ENCODE results near the gene NLRC5. TPM values are rescaled to one million over a fixed set of nuclear protein-coding genes. Genes with fewer than 3 reads are reported as not detected.

NLRC5 gene
- total RNA-seq, 3 donors from 2014 or later, result 110 to 127 (median 113) TPM

DNA sequence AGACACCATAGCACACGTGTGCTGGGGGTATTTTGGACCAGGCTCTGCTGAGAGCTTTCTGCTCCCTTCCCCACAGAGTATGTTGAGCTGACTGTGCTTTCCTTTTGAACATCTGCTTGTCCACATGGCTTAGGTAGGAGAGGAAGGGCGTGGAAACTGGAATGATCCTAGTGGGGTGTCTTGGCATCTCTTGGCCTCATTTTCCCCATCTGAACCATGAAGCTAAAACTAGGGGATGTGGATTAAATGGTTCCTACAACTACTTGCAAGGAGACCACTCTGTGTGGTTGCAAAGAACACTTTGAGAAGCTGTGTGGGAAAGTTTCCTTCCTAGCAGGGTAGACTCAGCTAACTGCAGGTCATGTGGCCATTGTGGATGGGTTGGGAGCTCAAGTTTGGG, 6.7 kb upstream of the NLRC5 start:
- intact Hi-C loops (cut with DNase I, micrococcal nuclease), result no loop called here
- no peak for DNase-seq
- TF ChIP-seq, protein P1, sequence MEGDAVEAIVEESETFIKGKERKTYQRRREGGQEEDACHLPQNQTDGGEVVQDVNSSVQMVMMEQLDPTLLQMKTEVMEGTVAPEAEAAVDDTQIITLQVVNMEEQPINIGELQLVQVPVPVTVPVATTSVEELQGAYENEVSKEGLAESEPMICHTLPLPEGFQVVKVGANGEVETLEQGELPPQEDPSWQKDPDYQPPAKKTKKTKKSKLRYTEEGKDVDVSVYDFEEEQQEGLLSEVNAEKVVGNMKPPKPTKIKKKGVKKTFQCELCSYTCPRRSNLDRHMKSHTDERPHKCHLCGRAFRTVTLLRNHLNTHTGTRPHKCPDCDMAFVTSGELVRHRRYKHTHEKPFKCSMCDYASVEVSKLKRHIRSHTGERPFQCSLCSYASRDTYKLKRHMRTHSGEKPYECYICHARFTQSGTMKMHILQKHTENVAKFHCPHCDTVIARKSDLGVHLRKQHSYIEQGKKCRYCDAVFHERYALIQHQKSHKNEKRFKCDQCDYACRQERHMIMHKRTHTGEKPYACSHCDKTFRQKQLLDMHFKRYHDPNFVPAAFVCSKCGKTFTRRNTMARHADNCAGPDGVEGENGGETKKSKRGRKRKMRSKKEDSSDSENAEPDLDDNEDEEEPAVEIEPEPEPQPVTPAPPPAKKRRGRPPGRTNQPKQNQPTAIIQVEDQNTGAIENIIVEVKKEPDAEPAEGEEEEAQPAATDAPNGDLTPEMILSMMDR (IDR thresholded peaks at IDR 0.05), result no peak
- Histone ChIP-seq H3K9me3 (no peaks in the 10 kb centered on the region), H3K36me3 (ENCODE audit: low read depth) (no peaks in the 10 kb centered on the region), H3K4me3 (no peak overlapping the region), H3K4me1 (ENCODE audit: low read depth) (peaks cover 22% of the 10 kb centered on the region)
- no peak for ATAC-seq

DNA sequence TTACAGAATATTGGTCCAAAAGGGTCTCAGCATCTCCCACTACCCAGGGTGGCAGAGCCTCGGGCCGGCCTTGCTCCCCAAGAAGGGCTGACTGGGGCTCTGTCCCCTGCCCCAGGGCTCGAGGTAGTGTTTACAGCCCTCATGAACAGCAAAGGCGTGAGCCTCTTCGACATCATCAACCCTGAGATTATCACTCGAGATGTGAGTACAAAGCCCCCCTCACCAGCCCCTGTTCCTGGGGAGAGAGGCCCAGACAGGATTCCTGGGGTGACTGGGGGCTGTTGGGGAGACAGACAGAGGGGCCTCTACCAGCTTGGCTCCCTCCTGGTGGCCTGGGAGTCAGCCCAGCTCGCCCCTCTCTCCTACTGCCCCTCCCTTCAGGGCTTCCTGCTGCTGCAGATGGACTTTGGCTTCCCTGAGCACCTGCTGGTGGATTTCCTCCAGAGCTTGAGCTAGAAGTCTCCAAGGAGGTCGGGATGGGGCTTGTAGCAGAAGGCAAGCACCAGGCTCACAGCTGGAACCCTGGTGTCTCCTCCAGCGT, 6.1 kb upstream of the NLRC5 start:
- intact Hi-C loops (cut with DNase I, micrococcal nuclease), result no loop called here
- H3K36me3 ChIP-seq (ENCODE audit: low read depth), result no peaks in the 10 kb centered on the region
- no peak overlapping the region for H3K4me3 ChIP-seq
- ATAC-seq, result peak; percentile 88
- H3K4me1 ChIP-seq (ENCODE audit: low read depth), result peaks cover 25% of the 10 kb centered on the region
- H3K9me3 ChIP-seq, result no peaks in the 10 kb centered on the region
- TF ChIP-seq, protein P1 (IDR thresholded peaks at IDR 0.05), result no peak
- peak; percentile 78 to 79 (median 78) for DNase-seq

DNA sequence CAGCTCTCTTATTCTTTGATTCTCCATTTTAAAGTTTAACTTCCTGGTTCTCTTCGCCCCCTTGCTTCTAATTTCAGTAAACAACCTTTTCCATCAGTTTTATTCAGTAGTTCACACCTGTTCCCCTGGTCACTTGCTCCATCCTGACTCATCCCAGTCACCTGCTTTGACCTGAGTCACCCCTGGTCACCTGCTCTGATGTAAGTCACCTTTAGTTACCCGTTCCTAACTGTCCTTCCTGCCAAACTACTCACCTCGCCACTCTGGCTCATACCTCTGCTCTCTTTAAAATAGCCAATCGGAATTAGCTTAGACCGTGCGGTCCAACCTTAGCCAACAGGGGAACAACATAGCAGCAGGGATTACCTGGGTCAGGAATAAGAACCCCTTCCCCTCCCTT, 4.7 kb upstream of the NLRC5 start:
- no peak for ATAC-seq
- TF ChIP-seq, protein P1 (IDR thresholded peaks at IDR 0.05), result no peak
- DNase-seq, result no peak
- no peaks in the 10 kb centered on the region for H3K9me3 ChIP-seq
- H3K4me1 ChIP-seq (ENCODE audit: low read depth), result peaks cover 30% of the 10 kb centered on the region
- H3K4me3 ChIP-seq, result no peak overlapping the region
- no peaks in the 10 kb centered on the region for H3K36me3 ChIP-seq (ENCODE audit: low read depth)
- intact Hi-C loops (cut with DNase I, micrococcal nuclease), result no loop called here

DNA sequence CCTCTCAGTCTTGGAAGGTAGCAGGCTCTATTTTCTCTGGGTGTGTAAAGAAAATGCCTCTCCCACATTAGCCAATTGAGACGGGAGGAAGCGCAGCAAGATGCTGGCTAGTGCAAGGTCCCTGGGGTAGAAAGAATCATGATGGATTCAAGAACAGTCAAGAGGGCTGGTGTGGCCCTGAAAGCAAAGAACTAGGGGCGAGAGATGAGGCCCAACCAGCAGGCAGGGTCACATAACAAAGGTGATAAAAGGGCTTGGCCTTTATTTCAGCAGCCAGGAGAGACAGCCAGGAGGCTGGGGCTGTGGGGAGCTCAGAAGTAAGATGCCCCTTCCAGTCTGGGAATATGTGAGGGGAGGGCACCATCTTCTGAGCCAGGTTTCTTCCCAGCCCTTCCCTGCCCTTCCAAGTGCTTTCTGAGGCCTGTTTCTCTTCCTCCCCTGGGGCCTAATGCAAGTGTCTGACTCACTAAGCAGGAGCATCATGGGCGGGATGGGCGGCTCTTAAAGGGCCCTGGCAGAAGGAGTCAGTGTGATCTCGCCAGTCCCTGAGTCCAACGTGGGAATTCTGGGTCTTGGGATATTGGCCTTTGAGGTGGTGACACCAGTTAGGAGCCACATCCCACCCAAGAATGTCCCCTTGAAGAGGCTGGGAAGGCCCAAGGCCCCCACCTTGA, 3.9 kb upstream of the NLRC5 start:
- peak; percentile 70 to 83 (median 70) for DNase-seq
- peaks cover 34% of the 10 kb centered on the region for H3K4me1 ChIP-seq (ENCODE audit: low read depth)
- H3K9me3 ChIP-seq, result no peaks in the 10 kb centered on the region
- H3K36me3 ChIP-seq (ENCODE audit: low read depth), result no peaks in the 10 kb centered on the region
- ATAC-seq, result peak; percentile 64
- no peak overlapping the region for H3K4me3 ChIP-seq
- intact Hi-C loops (cut with DNase I, micrococcal nuclease), result no loop called here
- TF ChIP-seq, protein P1 (IDR thresholded peaks at IDR 0.05), result no peak

DNA sequence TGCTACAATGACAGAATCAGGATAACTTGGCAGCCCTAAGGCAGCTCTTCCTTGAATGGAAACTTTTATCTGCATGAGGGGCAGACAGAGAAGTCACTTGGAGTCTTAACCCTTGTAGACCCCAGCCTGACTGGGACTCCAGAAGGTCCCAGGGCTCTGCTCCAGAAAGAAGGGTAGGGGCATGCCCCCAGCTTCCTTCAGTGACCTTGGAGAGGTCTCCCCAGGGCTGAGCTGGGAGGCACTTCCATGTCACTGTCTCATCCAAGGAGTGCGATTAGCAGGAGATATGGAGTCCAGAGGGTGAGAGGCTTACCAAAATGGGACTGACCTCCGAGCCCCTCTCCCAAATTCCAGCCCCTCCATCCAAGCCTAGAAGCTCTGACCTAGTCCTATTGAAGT, 3.4 kb upstream of the NLRC5 start:
- TF ChIP-seq, protein P1 (IDR thresholded peaks at IDR 0.05), result no peak
- Histone ChIP-seq H3K4me3 (no peak overlapping the region), H3K4me1 (ENCODE audit: low read depth) (peaks cover 35% of the 10 kb centered on the region), H3K9me3 (no peaks in the 10 kb centered on the region), H3K36me3 (ENCODE audit: low read depth) (no peaks in the 10 kb centered on the region)
- intact Hi-C loops (cut with DNase I, micrococcal nuclease), result no loop called here
- no peak for ATAC-seq
- no peak for DNase-seq
